ENCODE measurements around the gene MAPKBP1.
"Not testable (repeated sequence)": the region's sequence is repeated elsewhere in the genome, so short reads cannot be mapped to it uniquely, and the experiment has no call there.

The MAPKBP1 gene

GRCh38 chr15:41827290-41827879, 53.1 kb downstream of the MAPKBP1 start:
- peak; percentile 6 to 50 for DNase-seq

GRCh38 chr15:41827880-41828806, 53.9 kb downstream of the MAPKBP1 start, which contains the start of gene JMJD7:
Gene JMJD7 (plus strand): TSS chr15:41828092. CDS start chr15:41828125, 33 bp downstream.
- DNase-seq: peak; percentile 37 to 92

GRCh38 chr15:41828807-41829141, 54.5 kb downstream of the MAPKBP1 start:
- DNase-seq: no peak

DNA sequence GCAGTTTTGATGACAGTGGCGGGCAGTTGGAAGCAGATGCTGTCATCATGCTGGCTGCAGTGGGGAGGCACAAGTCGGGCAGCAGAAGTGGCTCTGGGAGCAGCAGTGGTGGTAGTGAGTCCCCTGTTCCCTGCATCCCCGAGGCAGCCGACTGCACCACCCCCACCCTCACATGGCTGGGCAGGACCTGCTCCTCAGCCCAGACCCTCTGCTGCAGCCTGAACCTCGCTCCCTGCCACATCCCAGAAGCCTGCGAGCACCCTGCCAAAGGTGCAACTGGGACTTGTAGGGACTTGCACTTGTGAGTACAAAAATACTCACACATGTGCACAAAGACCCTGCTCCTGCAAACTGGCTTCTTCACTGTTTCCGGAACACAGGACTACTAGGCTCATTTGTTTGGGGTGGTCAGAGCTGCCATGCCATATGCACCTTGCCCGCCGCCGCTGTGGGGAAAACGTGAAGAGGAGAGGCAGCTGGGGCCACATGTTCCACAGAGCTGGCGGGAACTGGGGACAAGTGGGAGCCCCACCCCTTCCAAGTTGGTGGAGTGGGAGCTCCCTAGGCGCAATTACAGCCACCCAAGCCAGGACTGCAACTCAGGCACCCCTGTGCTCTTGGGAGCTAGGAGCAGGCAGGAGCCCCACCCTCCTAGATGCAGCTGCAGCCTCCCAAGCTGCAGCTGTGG, 55.8 kb downstream of the MAPKBP1 start:
- no peak for DNase-seq

- DNase-seq: not testable (repeated sequence)
Observed at GRCh38 chr15:41831291-41831690, 57.0 kb downstream of the MAPKBP1 start.

DNA sequence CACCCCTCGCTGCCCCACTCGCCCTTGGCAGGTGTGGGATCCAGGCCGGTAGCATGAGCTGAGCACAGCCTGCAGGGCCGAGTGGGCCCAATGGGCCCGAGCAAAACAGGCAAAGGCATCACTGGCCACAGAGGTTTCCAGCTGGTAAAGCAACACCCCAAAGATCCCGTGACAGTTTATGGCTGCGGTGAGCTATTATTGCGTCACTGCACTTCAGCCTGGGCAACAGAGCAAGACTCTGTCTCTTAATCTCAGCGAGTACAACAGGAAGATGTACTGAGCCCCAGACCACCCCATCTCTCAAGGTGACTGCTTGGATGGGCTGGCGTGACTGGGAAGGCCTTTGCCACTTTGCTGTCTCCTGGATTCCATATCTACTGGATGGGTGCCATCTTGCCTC, 57.9 kb downstream of the MAPKBP1 start:
- no peak for DNase-seq

GRCh38 chr15:41832875-41833274, 58.6 kb downstream of the MAPKBP1 start:
- DNase-seq: peak in 1 of 2 experiments; percentile 38

DNA sequence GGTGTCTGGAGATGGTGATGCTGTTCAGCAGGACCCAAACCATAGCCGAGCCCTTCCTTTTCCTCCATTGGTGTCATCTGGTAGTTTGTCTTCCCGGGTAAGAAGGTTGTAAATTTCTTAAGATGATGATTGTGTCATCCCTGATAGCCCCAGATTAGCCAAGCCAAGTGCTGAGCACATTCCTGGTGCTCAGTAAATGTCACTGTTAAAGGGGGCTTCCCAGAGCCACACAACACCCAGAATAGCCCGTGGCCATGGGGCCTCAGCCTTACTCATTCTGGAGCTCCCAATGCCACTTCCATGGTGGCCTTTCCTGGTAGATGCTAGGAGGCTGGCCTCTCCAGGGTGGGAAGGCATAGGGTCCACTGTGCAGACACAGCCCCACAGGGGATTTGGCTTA, 59.8 kb downstream of the MAPKBP1 start:
- no peak for DNase-seq

DNA sequence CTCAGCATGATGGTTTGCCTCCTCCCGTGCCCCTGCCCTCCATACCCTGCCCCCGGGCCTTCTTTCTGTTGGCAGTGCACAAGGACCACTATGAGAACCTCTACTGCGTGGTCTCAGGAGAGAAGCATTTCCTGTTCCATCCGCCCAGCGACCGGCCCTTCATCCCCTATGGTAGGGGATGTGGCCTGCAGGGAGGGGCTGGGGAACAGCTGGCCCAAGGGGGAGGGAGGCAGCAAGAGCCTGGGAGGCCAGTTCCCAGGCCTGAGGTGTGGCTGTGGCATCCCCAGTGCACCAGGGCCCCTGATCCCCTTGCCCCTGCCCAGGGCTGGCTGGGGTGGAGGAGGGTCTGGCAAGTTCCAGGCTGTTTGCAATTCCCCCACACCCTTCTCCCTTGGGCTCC, 61.8 kb downstream of the MAPKBP1 start:
- DNase-seq: no peak

DNA sequence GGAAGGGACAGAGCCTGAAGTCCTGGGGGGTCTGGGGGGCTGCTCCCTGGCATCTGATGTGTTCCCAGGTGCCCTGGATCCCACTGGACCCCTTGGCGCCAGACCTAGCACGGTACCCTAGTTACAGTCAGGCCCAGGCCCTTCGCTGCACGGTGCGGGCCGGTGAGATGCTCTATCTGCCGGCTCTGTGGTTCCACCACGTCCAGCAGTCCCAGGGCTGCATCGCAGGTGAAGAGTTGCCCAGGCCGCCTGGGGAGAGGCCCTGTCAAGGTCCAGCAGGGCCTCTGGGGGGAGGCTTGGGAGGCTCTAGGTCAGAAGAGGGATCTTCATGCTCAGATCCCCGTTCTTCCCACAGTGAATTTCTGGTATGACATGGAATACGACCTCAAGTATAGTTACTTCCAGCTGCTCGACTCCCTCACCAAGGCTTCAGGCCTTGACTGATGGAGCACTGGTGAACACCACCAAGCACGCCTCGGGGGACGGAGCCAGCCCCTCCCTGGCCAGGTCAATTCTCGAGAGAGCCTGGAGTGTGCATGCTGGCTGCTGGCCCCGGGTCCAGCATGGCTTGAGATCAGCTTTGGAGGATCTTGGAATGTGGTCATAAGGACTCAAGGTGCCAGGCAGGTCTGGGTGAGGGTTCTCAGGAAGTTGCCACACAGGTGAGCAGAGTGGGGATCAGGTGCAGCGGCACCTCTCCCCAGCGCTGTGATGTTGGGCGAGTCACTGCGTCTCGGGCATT, 62.6 kb downstream of the MAPKBP1 start:
- DNase-seq: no peak

DNA sequence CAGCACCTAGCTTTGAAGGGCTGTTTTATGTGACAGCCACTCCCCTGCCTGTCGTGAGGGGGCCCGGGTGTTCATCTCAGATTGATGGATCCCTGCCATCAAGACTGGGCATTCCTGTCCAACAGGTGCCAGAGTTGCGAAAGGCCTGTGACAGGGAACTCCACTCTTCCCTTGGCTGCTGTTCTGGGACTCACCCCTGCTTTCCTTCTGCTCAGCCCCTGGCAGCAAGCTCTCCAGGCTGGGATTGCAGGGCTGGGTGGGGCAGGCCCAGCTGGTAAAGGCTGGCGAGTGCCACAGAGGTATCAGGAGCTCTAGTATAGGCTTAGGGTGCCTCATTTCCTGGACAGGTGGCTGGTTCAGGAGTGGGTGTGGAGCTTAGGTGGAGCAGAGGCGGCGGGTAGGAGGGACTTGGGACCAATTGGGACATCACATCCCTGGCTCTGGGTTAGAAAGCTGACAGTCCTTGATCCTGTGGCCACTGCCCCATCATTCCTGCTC, 64.2 kb downstream of the MAPKBP1 start, which contains the start of gene PLA2G4B:
PLA2G4B (plus strand) TSS at position 448 of the 498 bp plus-strand sequence. CDS start 67 bp downstream, outside the sequence.
- no peak for DNase-seq

GRCh38 chr15:41839781-41840491, 65.7 kb downstream of the MAPKBP1 start:
- no peak for DNase-seq

GRCh38 chr15:41840673-41841072, 66.4 kb downstream of the MAPKBP1 start:
- DNase-seq: no peak

DNA sequence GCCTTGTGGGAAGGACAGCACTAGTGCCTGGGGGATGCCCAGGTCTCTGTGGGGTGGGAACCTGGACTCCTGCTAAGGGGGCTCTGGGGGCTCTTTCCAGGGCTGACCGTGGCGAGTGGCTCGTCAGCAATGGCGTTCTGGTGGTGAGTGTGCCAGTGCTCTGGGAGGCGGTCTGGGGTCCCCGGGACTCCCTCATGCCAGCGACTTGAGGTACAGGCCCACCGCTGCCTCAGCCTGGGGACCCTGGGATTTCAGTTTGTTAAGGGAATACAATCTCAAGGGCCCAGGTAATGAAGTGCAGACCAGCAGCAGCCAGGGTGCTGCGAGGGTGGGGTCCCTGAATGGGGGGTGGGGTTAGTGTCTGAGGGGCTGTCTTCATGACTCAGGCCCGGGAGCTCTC, 66.8 kb downstream of the MAPKBP1 start:
- no peak for DNase-seq

GRCh38 chr15:41842229-41842628, 67.9 kb downstream of the MAPKBP1 start:
- DNase-seq: no peak

GRCh38 chr15:41843571-41843970, 69.3 kb downstream of the MAPKBP1 start:
- no peak for DNase-seq

- DNase-seq: no peak
Observed at GRCh38 chr15:41844814-41845213, 70.5 kb downstream of the MAPKBP1 start.

GRCh38 chr15:41847206-41847605, 72.9 kb downstream of the MAPKBP1 start:
- no peak for DNase-seq

- DNase-seq: no peak
Observed at GRCh38 chr15:41847981-41848380, 73.7 kb downstream of the MAPKBP1 start.

DNA sequence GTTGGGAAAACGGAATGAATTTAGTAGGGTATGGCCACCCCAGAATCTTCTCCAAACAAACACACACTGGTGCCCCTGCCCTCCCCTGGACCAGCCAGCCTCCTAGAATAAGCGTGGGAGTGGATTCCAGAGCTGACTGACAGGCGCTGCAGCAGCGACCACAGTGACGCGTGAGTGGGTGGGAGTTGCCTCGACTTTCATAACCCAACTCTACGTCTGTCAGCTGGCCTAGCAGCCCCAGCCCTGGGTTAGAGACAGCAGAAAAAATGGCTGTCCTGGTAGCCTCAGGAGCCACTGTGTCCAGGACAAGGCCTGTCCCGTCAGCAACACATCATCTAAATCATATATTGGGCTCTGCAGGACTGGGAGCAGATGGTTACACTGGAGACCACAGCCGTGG, 74.3 kb downstream of the MAPKBP1 start:
- no peak for DNase-seq

- DNase-seq: no peak
Observed at GRCh38 chr15:41849204-41849603, 74.9 kb downstream of the MAPKBP1 start.

DNA sequence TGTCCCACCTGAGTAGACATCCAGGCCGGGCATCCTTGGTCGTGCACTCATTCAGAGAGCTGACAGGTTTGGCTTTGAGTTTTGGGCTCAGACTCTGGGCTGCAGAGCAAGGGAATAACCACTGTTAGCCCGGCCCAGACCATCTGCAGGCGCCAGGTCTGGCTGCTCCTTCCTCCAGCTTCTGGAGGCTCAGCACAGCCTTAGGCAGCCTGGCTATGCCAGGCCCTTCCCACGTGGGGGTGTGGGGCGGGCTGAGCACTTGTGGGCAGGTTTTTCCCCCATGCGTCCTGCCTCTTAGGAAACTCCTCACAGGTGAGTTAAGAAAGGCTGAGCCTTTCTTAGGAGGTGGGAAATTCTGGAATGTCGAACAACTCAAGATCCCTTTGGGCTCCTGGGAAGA, 75.6 kb downstream of the MAPKBP1 start:
- DNase-seq: no peak

Data from NCI-H526 (cell line).